ENCODE results near the gene ZNF160.
A peak's percentile ranks its signal among the peaks of the same experiment; 100 is the strongest.
"Not testable (repeated sequence)": the region's sequence is repeated elsewhere in the genome, so short reads cannot be mapped to it uniquely, and the experiment has no call there.

Gene ZNF160

DNA sequence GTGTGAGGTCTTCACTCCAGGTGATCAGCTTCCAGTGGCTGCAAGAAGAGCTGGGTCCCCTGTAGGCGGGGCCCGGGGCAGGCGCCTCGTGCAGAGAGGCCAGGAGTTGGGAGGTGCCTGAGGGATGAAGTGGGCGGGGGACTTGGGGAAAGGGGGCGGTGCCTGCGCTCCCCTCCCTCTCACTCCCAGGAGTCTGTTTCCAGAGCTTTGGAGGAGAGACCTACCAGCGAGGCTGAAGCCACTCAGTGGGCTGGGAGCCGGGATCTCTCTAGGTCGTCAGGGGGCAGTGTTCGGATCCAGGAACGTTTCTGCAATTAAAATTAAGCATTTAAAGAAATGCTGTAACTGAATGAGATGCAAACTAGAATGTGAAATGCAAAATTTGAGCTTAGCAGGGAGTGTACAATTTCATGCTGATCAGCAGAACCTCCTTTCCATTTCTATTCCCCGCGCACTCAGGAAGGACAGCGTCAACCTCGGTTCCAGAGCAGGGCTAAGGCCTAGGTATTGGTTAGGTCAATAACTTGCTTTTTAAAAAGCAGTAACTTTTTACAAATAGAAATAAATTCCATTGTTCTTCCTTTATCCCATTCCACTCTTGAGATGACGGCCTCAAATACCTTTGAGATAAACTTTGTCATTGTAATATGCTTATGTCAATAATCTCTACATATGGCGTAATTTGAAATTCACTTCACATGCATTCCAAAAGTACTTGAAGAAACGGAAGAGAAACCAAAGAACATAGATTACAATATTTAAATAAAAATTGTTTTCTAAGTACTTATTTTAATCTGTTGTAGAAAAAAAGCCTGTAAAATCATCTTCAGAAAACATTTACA is 11.6 kb downstream of the ZNF160 start:
- no peak for DNase-seq

DNA sequence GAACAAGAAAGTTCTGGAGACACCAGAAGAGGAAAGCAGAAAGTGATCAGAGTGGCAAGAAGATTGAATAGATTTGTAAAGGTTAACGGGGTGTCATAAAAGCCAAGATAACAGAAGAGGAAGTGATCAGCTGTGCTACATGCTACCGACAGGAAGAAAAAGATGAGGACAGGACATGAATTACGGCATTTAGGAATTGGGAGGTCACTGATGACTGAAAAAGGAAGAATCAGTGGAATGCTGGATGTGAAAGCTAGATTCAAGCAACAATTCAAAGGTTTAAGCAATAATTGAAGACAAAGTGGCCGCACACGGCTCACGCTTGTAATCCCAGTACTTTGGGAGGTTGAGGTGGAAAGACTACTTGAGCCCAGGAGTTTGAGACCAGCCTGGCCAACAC is 15.1 kb downstream of the ZNF160 start:
- no peak for DNase-seq

DNA sequence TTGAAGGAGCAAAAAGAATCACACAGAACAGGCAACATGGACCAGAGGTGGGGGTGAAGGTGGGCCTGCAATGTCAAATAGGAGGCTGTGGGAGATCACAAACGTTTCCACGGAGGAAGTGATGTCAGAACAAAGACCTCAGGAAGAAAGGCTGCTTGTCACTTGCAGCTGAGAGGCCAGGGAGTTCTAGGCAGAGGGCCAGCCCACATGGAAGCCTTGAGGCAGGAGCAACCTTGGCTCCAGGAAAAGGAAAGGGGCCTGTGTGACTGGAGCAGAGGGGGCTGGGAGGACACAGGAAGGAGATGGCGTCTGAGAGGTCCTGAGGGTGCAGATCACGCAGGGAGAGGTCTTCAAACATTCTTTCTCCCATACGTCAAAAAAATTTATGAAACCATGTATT is 16.3 kb downstream of the ZNF160 start:
- DNase-seq, result no peak

DNA sequence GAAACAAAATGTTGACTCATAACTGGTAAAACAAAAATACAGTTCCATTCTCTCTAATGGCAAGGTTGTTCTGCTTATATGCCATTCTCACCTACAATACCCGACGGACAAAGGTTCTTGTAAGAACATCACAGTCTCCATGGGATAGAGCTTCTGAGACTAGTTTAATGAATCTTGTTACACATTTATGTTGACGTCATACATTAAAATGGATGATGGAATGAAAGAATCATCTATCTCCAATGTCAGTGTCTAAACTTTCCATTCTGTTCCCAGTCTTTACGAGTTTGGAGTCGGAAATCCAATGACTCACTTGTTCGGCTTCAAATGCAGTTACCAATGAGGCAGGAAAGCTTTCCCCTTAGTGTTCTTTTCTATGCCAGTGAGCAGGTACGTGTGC is 17.7 kb downstream of the ZNF160 start:
- no peak for DNase-seq

DNA sequence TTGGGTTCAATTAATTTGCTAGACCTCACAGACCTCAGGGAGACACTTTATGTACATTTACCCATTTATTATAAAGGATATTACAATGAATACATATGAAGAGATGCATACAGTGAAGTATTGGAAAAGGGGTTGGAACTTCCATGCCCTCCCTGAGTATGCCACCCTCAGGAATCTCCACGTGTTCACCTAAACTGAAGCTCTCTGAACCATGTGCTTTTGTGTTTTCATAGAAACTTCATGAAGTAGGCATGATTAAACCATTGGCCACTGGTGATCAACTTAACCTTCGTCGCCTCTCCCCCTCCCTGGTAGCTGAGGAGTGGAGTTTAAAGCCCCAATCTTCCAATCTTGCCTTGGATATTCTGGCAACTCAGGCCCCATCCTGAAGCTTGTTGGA is 20.3 kb downstream of the ZNF160 start:
- no peak for DNase-seq

DNA sequence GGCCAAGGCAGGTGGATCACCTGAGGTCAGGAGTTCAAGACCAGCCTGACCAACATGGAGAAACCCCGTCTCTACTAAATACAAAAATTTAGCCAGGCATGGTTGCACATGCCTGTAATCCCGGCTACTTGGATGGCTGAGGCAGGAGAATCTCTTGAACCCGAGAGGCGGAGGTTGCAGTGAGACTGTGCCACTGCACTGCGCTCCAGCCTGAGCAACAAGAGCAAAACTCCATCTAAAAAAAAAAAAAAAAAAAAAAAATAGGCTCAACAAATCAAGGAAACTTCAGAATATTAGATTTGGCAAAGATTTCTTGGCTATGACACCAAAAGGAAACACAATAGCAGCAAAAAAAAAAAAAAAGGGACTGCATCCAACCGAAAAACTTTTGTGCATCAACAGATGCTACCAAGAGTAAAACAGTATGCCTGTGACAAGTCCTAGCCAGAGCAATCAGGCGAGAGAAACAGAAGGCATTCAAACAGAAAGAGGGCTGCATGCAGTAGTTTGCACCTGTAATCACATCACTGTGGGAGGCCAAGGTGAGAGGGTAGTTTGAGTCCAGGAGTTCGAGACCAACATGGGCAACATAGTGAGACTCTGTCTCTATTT is 23.8 kb downstream of the ZNF160 start:
- DNase-seq, result no peak

DNA sequence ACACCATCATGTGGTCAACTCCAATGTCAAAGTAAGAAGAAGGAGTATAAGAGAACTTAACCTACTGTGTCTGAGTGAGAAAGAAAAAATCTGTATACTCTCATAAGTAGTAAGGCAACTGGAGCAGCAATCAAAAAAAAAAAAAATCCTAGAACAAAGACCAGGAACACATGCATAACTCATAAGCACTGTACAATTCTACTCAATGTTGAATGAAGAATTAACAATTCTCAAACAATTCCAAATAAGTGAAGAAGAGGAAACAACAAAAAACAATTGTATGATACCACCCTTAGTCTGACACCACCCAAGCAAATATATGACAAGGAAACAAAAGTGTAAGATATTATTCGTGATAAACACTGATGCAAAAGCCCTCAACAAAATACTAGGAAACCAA is 24.6 kb downstream of the ZNF160 start:
- no peak for DNase-seq

DNA sequence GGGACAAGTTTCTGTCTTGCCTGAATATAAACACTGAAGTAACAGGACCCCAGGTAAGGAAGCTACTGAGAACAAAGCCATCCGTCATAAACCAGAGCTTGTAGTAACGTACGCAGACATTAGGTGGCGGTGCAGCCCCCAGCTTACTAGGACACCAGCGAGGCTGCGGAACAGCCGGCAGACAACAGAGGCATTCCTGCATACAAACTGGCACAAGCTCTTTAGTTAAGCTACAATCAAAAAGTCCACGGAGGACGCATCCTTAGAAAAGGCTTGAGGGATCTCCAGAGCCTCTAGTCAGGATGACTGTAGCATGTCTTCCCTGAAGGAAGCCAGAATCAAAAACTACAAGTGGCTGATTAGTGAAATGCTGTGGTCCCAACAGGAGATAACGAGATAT is 26.2 kb downstream of the ZNF160 start:
- no peak for DNase-seq

DNA sequence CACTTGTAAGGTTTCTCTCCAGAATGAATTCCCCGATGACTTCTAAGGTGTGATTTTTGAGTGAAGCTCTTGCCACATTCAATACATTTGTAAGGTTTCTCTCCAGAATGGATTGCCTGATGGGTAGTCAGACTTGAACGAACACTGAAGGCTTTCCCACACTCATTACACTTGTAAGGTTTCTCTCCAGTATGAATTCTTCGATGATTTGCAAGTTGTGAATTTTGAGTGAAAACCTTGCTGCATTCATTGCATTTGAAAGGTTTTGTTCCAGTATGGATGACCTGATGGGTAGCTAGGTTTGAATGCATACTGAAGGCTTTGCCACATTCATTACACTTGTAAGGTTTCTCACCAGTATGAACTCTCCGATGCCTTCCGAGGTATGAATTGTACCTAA is 34.4 kb downstream of the ZNF160 start:
- DNase-seq, result no peak

DNA sequence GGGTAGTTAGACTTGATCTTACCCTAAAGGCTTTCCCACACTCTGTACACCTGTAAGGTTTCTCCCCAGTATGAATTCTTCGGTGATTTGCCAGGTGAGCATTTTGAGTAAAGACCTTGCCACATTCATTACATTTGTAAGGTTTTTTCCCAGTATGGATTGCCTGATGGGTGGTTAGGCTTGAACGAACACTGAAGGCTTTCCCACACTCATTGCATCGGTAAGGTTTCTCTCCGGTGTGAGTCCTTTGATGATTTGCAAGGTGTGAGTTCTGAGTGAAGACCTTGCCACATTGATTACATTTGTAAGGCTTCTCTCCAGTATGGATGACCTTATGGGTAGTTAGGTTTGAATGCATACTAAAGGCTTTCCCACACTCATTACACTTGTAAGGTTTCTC is 35.0 kb downstream of the ZNF160 start:
- DNase-seq, result no peak

DNA sequence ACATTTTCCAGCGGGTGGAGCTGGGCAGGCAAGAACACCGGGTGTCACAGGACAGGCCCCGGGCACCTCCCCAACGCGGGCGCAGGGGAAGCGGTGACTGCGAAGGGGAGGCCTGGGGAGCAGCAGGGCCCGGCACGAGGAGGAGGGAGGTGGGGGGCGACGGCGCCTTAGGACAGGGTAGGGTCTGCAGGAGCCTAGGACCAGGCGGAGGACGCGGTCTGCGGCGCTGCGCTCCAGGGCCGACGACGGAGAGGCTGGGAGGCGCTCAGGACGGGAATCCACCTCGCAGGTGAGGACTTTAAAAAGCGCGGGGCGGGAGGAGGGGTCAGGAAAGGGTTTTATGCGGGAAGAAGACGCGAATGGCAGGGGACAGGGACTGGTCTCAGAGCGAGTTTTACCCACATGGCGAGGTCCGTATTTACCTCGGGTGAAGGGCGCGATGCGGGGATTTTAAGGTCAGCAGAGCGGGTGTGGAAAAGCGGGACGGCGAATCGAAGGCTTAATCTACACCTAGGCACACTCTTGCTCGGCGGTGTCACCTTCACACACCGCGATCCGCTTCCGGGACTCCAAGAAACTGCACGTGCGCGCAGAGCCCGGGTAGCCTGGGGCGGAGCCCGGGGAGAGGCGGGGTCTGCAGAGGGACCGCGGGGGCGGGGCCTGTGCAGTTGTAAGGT is 45.2 kb downstream of the ZNF160 start:
- DNase-seq, result peak; percentile 28

DNA sequence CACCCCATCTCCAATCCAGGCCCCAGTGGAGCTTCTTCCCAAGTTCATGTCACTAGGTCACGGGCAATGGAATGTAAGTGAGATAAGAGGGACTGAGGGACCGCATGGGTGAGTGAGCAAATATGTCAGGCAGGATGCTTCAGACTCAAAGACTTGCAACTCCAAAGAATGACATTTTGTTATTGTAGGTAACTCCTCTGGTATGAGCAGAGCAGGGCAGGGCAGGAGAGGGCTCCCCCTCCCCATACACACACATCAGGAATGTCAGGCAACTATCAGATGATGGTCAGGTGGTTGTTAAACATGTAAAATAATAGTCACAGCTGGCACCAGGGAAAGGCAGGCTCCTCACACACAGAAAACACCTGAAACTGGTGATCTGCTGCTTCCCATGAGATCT is 48.1 kb downstream of the ZNF160 start:
- DNase-seq, result no peak

DNA sequence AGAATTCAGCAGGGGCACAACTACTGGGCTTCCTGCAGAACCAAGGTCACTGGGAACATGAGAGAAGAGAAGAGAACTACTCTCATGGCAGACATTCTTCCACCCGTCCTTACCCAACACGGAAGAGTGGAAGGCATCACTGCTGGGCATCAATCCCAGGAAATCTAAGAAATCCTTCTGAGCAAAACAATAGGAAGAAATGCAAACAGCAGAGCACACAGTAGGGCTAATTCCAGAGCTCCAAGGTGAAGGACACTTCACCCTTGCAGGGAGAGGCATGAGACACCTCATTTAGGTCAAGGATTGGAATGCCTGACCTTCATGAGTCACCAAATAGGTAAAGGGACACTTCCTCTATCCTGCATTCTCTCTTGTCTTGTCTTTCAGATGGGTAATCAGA is 55.8 kb downstream of the ZNF160 start:
- DNase-seq, result no peak

DNA sequence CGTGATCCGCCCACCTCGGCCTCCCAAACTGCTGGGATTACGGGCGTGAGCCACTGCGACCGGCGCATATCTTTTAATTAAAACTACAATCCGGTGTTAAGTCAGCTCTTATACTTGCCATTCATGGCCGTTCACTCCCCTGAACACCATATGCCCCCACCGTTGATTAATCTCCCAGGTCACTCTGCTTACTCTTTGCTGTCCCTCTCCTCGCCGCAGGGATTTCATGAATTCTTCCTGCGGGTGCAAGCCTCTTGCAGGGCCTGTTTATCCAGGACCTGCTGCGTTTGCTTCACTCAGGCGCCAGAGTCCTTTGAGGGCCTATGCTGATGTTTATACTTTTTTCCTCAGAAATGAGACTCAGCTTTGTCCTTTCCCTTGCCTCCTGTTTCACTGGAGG is 57.7 kb downstream of the ZNF160 start:
- DNase-seq, result no peak

DNA sequence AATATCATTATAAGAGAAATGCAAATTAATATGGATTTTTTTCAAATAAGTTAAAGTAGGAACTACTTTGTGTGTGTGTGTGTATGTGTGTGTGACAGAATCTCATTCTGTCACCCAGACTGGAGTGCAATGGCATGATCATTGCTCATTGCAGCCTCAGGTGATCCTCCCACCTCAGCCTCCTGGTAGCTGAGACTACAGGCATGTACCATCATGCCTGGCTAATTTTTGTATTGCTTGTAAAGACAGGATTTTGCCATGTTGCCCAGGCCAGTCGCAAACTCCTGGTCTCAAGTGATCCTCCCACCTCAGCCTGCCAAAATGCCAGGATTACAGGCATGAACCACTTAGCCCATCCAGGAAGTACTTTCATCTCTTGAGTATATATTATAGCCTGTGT is 61.9 kb downstream of the ZNF160 start:
- no peak for DNase-seq

DNA sequence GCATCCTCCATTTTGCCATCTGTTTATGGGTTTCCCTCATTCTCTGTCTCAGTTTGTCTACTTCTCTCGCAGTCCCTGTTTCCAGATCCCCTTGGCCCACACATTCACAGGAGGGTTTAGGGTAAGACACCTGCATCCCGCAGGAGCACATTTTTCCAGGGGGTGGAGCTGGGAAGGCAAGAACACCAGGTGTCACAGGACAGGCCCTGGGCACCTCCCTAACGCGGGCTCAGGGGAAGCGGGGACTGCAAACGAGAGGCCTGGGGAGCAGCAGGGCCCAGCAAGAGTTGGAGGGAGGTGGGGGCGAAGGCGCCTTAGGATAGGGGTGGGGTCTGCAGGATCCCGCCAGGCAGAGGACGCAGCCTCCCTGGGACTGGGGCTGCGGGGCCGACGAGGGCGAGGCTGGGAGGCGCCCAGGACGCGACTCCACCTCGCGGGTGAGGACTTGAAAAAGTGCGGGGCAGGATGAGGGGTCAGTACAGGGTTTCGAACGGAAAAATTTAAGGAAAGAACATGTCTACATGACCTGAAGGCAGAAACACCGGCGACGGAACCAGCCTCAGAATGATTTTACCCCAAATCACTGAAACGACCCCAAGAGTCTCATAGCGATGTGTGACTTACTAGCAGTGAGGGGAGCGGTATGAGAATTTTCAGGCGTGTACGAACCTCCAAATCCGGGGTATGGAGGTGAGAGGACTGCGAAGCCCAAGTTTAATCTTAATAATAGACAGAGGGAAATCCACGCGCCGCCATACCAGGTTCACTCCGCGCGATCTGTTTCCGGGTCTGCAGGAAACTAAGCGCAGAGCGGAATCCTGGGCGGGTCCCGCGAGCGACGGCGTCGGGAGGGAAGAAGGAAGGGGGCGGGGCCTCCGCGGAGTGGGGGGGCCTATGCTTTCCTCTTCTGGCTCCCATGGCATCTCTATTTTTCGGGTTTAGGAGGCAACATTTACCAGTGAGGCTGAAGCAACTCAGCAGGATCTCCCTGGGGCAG is 65.8 kb downstream of the ZNF160 start:
- no peak for DNase-seq

DNA sequence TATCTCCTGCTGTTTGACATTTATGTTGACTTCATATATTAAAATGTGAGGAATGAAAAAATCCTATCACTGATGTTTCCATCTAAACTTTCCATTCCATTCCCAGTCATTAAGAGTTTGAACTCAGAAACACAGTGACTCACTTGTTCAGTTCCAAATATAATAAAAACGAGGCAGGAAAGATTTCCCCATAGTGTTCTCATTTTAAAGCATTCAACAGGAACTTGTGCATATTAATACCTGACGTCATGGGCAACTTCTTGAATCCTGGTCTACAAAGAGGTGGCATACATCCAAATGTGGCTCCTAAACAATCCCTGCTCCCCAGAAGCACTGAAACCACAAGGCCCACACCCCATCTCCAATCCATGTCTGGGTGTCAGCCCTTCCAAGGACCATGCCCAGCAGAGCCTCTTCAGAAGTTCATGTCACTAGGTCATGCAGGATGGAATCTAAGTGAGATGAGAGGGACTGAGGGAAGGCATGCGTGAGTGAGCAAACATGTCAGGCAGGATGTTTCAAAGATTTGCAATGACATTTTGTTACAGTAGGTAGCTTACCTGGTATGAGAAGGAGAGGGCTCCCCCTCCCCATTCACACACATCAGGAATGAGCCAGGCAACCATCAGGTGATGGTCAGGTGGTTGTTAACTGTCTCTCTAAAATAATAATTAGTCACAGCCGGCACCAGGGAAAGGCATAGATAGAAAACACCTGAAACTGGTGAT is 68.1 kb downstream of the ZNF160 start:
- no peak for DNase-seq

DNA sequence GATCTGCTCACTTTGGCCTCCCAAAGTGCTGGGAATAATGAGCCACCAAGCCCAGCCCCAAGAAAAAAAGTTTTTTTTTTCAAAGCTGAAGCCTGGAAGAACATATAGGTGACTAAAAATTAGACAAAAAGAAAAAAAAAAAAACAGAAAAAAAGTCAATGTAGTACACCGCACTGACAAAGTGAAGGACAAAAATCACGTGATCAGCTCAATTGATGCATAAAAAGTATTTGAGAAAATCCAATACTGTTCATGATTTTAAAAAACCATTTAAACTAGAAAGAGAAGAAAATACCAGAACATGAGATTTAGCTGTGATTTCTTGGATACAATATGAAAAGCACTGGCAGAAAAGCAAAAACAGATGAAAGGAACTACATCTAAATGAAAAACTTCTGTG is 69.2 kb downstream of the ZNF160 start:
- no peak for DNase-seq

DNA sequence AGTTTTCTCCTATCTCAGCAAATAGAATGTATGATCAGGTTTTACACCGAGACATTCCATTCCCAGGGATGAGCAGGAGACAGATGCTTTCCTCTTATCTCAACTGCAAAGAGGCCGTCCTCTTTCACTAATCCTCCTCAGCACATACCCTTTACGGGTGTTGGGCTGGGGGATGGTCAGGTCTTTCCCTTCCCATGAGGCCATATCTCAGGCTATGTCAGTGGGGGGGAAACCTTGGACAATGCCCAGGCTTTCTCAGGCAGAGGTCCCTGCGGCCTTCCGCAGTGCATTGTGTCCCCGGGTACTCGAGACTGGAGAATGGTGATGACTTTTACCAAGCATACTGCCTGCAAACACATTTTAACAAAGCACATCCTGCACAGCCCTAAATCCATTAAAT is 74.9 kb downstream of the ZNF160 start:
- DNase-seq, result not testable (repeated sequence)

DNA sequence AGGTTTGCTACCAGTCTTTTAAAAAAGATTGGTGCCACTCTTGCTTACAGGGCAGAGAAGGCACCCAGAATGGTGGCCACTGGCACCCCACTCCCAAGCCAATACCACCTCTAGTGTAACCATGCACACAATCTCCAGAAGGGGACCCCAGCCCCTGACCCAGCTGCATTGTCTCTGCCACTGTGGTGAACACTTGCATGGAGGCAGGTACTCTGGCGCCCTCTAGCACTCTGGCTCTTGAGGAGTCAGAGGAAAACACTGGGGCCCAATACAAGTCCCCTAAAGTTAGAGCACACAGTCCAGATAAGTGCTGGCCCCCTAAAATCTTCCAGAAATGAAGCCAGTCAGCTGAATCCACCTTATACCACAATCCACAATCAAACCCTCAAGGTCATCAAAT is 83.5 kb downstream of the ZNF160 start:
- DNase-seq, result peak; percentile 7

All from stimulated activated CD4-positive, alpha-beta T cell treated with anti-CD3 and anti-CD28 coated beads, Interleukin-1b, Interleukin-23, amount 100 ng/mL, for 48 hours (primary cell).